Psoas muscle (tissue), 8 donors: ENCODE data around the gene SOX8. TPM values are rescaled to one million over a fixed set of nuclear protein-coding genes. Genes with fewer than 3 reads are reported as not detected.

Experiments used
- ATAC-seq, 4 donors: fragments of 200-7000 bp; cut with Tn5 transposase; one replicate each; pipeline ENCODE4 v1.9.1; 2020; ENCODE audit warnings: moderate library complexity in 3 of 4, mild to moderate bottlenecking in 2 of 4
- DNase-seq, 2 donors: peaks; one replicate each; pipeline ENCODE4 v3.0.0-alpha.2; 2020
- H3K27ac ChIP-seq: fragments of 200-600 bp; one replicate; pipeline ENCODE4 v1.8.0; 2022
- H3K27me3 ChIP-seq, 3 donors: fragments of 200-600 bp in 1 of 3; one replicate each; pipeline versions ENCODE4 v1.6.1 to v1.8.0; 2013 to 2022; ENCODE audit warnings: low read length in 2 of 3, mild to moderate bottlenecking in 2 of 3, moderate library complexity in 1 of 3; ENCODE audit not compliant: insufficient read depth in 3 of 3
- H3K36me3 ChIP-seq, 2 donors: fragments of 200-600 bp in 1 of 2; one replicate each; pipeline versions ENCODE4 v1.6.1 to v1.8.0; 2013 to 2022; ENCODE audit warnings: low read depth in 1 of 2, mild to moderate bottlenecking in 1 of 2, moderate library complexity in 1 of 2; ENCODE audit not compliant: insufficient read depth in 1 of 2
- H3K4me1 ChIP-seq: fragments of 200-600 bp; one replicate; pipeline ENCODE4 v1.8.0; 2022
- H3K4me3 ChIP-seq: fragments of 200-600 bp; one replicate; pipeline ENCODE4 v1.8.0; 2022; ENCODE audit warnings: mild to moderate bottlenecking
- H3K9me3 ChIP-seq: fragments of 200-600 bp; one replicate; pipeline ENCODE4 v1.8.0; 2022
- CTCF ChIP-seq: fragments of 200-600 bp; IDR thresholded peaks from one replicate; pipeline ENCODE4 v1.8.0; 2022; ENCODE audit warnings: antibody characterized with exemption
- WGBS, 3 donors: extraction: QIAGEN DNeasy Blood & Tissue Kit; methylation state at CpG; one replicate each; pipeline versions ENCODE4 v1.1.6 to v1.1.7; 2013; 5-methylcytosine and 5-hydroxymethylcytosine counted together
- intact Hi-C, 2 donors: fragments of 100-400 bp; cut with DNase I; formaldehyde crosslinking; loops; one replicate each; pipeline versions ENCODE4 v1.11.0 to v1.14.2; 2022
- polyA plus RNA-seq, 3 donors: library from polyadenylated mRNA; stranded (reverse); fragments of 200-250 nt; gene quantifications; one replicate each; pipeline ENCODE4 v1.2.3, GENCODE V29; 2013
- total RNA-seq, 4 donors: library from RNA; stranded (reverse); fragmentation: NEBNext Ultra II Directional in 2 of 4; extraction: Animal tissue kit (Norgen Biotek cat#: 25700) in 2 of 4; gene quantifications; one replicate each; pipeline versions ENCODE4 v1.2.1 to v1.2.4, GENCODE V29; 2021 to 2023
- donor health status: healthy with polysubstance abuse.
- donor health status: DM: no; HTN: no; CAD: no; lungs with moderate emphysema.
- donor health status: Bipolar disorder and iron deficiency.
- donor health status: healthy.
- donor health status: DM: yes; HTN: yes; CAD: no.
- donor health status: DM: no; HTN: no; CAD: no.
- donor health status: DM: no; HTN: no; CAD: no.
- donor health status: DM: yes; HTN: yes; CAD: no.

The SOX8 gene
- total and polyA plus RNA-seq, 7 donors, result 0.45 to 5.0 (median 0.74) TPM

- no peak overlapping the region for H3K27ac ChIP-seq
- intact Hi-C loops, result no loop called here
- DNase-seq (peak in 1 of 2 donors; percentile 30), ATAC-seq (no peak)
- 92 to 97% (median 96%) methylated on average over 27 of the region's 27 CpGs for WGBS, 3 donors
- no peak for TF ChIP-seq CTCF
- H3K27me3 ChIP-seq, result no peaks in the 10 kb centered on the region
- H3K36me3 ChIP-seq, result peaks cover 2 to 10% of the 10 kb centered on the region in 2 donors
- no peaks in the 10 kb centered on the region for H3K4me1 ChIP-seq
- H3K9me3 ChIP-seq, result peaks cover 13% of the 10 kb centered on the region
- H3K4me3 ChIP-seq, result no peak overlapping the region
These were observed 42.3 kb upstream of the SOX8 start for GRCh38 chr16:939311-939710.

- Histone ChIP-seq H3K27me3 (no peaks in the 10 kb centered on the region), H3K9me3 (peaks cover 13% of the 10 kb centered on the region), H3K4me1 (no peaks in the 10 kb centered on the region), H3K36me3 (peaks cover 2 to 10% of the 10 kb centered on the region in 2 donors), H3K4me3 (no peak overlapping the region), H3K27ac (no peak overlapping the region)
- WGBS, 3 donors, result 94 to 97% (median 95%) methylated on average over 15 to 17 of the region's 17 CpGs
- ATAC-seq (no peak), DNase-seq (peak in 1 of 2 donors; percentile 35)
- intact Hi-C loops, result no loop called here
- no peak for TF ChIP-seq CTCF
These were observed 41.6 kb upstream of the SOX8 start for GRCh38 chr16:939941-940340.

GRCh38 chr16:942436-943060, 39.0 kb upstream of the SOX8 start:
- no peaks in the 10 kb centered on the region for H3K4me1 ChIP-seq
- intact Hi-C loops, result no loop called here
- ATAC-seq, result no peak
- peaks cover 2 to 29% of the 10 kb centered on the region in 2 donors for H3K36me3 ChIP-seq
- peak in 1 of 2 donors; percentile 3 for DNase-seq
- no peak for TF ChIP-seq CTCF
- H3K27ac ChIP-seq, result no peak overlapping the region
- no peak overlapping the region for H3K4me3 ChIP-seq
- H3K27me3 ChIP-seq, result no peaks in the 10 kb centered on the region
- peaks cover 13% of the 10 kb centered on the region for H3K9me3 ChIP-seq
- WGBS, 3 donors, result 80 to 98% (median 93%) methylated on average over 4 of the region's 4 CpGs

- intact Hi-C loops, result no loop called here
- 98 to 100% (median 100%) methylated on average over 5 of the region's 5 CpGs for WGBS, 3 donors
- Histone ChIP-seq H3K27ac (no peak overlapping the region), H3K4me3 (no peak overlapping the region), H3K4me1 (no peaks in the 10 kb centered on the region), H3K27me3 (no peaks in the 10 kb centered on the region), H3K36me3 (peaks cover 2 to 25% of the 10 kb centered on the region in 2 donors), H3K9me3 (peaks cover 13% of the 10 kb centered on the region)
- peak in 1 of 2 donors; percentile 35 for DNase-seq
- no peak for ATAC-seq
- no peak for TF ChIP-seq CTCF
These were observed 37.6 kb upstream of the SOX8 start for GRCh38 chr16:943971-944370.
